LoVo (cell line): ENCODE measurements around the gene C15orf61.
A peak's percentile ranks its signal among the peaks of the same experiment; 100 is the strongest.

Source experiments
- DNase-seq: peaks from one replicate; pipeline ENCODE4 v3.0.0-alpha.2; 2016; ENCODE audit warnings: low spot score

The C15orf61 gene

DNA sequence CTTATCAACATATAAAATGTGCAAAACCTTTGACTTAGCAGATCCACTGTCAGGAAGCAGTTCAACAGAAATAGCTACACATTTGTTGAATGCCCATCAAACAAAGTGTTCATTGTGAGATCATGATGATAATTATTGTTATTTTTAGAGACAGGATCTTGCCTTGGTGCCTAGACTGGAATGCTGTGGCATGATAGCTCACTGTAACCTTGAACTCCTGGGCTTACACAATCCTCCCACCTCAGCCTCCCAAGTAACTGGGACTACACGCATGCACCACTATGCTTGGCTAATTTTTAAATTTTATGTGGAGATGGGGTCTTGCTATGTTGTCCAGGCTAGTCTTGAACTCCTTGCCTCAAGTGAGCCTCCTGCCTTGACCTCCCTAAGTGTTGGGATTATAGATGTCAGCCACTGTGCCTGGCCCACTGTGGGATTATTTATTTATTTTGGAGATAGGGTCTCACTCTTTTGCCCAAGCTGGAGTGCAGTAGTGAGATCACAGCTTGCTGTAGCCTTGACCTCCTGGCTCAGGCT is 30.3 kb downstream of the C15orf61 start:
- DNase-seq, result no peak

DNA sequence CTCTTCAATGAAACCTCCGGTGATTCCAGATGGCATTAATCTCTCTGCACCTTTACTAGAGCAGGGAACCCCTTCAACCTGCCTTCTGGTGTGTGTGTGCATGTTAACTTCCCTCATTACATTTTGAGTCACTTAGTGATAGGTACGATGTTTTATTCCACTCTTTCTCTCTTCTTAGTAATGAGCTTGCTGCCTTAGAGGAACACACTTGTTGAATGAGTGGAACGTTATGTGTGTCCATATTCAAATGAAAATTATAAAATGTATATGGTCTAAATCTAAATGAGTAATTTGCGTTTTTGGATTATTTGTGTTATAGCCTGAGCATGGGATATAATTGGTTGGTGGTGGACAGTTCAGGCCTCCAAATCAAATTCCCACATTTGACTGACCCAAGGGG is 33.6 kb downstream of the C15orf61 start:
- no peak for DNase-seq

DNA sequence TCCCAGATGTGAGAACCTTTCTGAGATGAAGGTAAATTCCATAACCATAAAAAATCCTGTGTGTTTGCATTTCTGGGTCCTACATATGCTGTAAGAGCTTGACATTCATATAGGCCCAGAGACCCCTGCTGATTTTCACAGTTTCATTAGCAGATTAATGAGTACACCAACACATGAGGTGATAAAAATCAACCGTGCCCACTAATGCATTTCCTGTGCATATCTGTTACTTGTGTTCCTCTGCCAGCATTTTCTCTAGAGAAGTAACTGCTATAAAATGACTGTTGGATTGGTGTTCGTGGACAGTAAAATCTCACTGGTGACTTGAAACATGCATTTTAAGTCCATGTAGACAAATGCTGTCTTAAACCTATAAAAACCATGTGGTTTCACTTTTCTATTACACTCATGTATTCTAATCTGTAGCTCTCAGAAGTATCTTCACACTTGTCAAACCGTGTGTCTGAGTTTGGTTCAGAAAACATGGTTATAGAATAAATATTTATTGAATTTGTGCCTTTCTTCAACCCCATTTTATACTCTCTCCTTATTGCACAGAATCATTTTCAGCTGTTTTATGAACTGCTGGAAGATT is 36.1 kb downstream of the C15orf61 start:
- DNase-seq, result no peak

DNA sequence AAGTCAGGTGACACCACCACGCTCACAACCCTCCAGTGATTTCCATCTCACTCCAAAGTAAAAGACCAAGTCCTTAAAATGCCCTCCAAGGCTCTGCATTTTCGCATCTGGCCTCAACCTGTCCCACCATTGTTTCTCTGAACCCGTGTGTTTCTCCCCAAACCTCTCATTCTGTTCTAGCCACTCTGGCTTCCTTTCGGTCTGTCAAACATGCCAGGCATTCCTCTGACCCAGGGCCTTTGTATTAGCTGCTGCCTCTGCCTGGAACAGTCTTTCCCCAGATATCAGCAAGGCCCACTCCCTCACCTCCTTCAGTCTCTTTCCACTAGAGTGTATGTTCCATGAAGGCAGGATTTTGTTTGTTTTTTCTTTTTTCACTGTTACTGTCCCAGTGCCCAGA is 37.6 kb downstream of the C15orf61 start:
- DNase-seq, result no peak

DNA sequence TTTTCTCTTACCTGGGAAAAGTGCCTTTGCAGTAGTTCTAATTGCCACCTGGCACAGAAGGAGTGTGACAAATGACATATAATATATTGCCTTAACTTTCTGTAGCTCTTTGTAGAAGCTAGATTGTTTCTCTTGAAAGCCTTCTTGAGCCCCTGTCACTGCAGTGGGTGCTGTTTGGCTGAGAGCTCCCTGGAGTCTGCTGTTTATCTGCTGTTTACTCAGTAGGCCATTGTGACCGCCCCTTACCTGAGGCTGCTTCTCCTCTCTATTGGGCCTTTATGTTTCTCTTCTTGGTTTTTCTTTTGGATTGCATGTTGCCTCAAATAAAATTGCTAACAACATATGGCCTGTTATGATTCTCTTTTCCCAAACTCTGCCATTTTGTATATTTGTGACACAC is 38.2 kb downstream of the C15orf61 start:
- DNase-seq, result no peak

DNA sequence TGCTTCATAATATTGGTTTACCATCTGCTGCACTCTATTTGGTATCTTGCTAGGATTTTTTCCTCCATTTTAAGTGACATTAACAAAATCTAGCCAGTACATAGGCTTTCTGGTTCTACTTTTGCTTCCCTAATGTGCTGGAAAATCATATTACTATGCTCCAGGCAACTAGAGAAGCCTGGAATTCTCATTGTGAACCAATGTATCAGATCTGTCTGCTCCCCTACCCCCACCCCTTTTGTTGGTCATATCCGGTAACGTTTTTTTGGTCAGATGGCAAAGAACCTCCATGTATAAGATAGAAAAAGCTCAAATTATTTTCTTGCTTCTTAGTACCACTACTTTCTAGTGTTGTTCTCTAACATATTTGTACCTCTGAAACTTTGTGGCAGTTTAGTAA is 38.6 kb downstream of the C15orf61 start:
- no peak for DNase-seq

DNA sequence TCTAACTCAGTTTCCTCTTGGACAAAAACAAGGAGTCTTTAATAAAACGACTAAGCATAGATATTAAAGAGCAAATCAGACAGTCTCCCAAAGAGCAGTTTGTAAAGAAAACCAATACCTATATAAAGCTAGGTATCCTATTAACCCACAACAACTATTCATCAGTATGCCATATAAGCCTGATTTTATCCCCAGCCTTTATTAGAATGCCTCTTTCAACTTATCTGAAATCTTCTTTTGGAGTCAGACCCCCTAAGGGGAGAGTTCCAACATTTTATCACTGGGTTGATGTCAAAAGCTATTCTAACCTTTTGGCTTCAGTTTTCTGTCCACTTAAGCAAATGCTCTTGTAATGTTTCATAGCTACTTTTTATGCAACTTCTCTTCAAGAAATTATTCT is 39.4 kb downstream of the C15orf61 start:
- DNase-seq, result no peak

DNA sequence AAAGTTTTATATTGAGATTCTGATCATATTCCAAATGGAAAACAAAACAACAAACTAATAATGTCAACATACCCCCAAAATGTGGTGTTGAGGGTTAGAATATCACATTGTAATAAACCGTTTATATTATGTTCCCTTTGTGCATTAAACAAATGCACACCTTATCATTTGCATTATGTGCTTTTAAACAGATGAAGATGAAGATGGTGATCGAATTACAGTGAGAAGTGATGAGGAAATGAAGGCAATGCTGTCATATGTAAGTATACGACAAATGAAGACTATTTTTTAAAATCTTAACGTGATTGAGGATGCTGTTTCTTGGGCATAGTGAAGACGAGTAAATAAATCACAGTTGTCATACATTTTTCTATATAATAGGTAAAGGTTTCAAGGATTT is 42.2 kb downstream of the C15orf61 start:
- DNase-seq, result no peak

DNA sequence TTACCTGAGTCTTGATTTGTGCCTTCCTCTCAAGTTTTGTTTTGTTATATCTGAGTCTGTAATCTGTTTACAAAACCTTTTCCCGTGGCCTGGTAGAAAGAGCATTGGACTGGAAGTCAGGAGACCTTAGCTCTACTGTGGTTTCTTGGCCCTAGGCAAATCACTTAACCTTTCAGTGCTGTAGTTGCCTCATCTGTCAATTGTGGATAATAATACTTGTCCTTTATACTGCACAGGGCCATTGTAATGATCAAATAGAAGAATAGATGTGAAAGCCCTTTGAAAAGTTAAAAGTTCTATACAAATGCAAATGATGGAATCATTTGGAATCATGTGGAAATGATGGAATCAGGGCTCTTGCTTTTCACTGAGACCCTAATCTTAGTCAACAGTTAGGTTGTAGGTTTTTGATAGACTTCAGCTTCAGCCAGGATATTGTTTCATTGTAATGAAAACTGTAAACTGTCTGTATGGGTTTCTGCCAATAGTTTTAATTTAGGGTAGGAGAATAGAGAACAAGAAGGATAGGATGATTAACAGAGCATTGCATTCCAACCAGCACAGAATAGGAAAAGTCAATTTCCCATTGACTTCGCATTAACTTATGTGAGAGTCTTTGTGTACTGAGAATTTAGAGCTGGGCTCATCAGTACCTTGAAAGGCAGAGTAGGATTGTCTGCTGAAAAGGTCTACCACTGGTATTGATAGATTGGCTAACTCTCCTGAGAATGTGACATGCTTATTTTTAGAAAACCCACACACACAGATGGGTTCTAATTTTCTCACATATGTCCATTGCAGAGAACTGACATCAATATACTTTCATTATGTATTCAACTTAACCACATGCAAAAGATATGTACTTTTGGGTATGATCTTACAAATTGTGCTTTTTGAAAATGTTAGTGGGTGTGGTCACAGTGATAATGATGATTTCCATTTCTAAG is 43.4 kb downstream of the C15orf61 start:
- no peak for DNase-seq

DNA sequence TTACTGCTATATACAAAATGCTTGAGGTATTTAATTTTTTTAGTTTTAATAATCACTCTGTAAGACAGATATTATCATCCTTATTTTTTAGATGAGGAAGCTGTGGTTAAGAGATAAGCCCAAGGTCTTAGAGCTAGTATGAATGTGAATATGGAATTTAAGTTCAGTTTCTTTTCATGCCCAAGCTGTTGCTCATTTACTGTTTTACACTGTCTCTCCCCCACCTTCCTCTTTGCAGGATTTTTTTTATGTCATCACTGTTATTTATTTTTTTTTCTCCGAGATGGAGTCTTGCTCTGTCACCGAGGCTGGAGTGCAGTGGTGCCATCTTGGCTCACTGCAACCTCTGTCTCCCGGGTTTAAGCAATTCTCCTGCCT is 44.0 kb downstream of the C15orf61 start:
- no peak for DNase-seq

DNA sequence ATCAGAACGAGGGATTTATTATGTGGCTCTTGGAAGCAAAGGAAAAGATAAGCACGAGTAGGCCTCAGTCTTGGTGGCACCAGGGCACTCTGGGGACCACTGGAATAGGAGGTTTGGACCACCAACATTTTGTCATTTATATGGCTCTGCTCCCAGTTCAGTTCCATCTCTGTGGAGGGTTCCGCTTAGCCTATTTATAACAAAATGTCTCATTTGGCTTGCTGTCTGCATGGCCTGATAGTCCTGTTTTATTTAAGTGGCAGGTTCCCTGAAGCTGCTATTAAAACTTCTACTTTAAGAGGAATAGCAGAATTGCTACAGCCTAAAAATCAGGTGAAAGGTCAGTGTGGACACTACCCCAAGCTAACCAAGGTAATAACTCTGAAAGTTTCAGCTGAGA is 48.7 kb downstream of the C15orf61 start:
- DNase-seq, result no peak

DNA sequence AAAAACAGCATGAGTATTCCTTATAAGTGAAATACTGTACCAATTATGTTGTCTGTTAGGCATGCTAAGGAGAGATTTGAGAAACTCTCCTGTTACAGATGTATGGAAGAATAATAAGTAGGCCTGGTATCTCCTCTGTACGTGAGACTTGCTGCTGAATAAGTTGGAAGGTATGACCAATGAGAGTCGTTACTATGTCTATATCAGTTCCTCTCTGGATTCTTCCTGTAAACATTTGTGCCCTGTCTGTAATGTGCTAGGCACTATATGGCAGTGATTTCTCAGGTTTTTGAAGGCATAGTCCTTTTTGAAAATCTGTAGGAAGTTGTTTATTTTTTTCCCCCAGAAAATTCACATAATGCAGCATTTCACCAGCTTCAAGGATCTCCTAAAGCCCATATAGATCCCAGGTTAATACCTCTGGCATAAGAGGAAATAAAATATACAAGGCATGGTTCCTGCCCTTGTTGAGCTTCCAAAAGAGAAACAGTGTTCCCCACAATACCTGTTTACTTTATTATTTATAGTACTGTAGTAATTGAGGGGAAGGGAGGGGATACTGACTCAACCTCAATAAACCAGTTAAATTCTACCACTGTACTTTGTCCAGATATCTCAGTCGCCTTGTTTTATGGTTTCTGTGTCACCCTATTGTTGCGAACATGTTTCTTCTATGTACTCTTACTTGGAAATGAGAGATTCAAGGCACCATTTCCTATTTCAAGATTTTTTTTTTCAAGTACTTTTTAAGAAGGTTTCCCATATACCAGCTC is 50.1 kb downstream of the C15orf61 start:
- DNase-seq, result peak; percentile 85

DNA sequence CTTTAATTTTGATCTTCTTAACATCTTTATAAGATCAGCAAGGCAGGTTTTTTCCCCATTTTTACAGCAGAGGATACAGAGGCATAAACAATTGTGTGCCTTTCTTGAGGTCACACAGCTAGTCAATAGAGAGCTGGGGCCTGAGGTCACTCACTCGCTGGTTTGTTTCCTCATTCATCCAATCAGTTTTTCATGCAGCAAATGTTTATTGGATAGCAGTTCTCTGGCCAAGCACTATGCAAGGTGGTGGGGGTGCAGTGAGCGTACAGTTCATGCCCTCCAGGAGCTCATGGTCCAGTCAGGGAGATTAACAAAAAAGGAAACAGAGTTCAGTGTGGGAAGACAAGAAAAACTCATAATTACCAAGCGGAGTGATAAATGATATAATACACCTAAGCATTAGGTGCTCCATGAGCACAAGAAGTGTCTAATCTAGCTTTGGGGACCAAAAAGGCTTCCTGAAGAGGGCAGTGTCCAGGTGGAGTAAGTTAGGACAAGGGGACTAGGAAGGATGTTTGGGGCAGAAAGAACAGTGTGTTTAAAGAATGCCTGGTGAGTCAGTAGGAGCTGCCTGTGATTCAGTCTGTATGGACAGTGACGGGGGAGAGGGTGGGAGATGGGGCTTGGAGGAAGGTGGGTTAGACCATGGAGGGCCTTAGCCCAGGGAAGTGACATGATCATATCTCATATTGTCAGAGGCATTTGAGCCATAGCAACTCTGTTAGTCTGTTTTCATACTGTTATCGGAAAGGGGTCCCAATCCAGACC is 50.9 kb downstream of the C15orf61 start:
- DNase-seq, result peak; percentile 56

DNA sequence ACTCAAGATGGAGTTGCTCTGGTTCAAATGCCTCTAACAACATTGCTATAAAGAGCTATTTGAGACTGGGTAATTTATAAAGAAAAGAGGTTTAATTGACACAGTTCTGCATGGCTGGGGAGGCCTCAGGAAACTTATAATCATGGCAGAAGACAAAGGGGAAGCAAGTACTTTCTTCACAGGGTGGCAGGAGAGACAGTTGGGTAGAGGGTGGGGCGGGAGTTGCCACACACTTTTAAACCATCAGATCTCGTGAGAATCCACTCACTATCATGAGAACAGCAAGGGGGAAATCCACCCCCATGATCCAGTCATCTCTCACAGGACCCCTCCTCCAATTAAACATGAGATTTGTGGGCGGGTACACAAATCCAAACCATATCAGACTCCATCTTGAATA is 52.3 kb downstream of the C15orf61 start:
- DNase-seq, result no peak

DNA sequence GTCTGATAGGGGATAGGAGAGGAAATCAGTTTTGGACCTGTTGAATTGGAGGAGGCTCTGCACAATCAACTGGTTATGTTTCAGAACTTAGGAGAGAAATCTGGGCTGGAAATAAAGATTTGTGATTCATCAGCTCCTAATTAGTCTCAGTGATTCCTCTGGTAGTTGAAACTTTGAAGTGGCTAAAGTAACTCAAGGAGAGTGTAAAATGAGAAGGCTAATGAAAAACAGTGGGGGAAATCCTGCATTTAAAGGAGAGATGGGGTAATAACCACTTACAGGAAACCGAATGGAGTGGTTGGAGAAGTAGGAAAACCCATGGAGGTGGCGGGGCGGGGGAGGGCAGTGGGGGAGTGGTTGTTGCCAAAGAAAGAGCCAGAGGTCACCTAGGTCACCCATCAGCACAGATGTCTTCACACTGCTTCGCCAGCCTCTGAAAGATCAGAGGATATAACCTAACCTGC is 54.1 kb downstream of the C15orf61 start:
- no peak for DNase-seq

DNA sequence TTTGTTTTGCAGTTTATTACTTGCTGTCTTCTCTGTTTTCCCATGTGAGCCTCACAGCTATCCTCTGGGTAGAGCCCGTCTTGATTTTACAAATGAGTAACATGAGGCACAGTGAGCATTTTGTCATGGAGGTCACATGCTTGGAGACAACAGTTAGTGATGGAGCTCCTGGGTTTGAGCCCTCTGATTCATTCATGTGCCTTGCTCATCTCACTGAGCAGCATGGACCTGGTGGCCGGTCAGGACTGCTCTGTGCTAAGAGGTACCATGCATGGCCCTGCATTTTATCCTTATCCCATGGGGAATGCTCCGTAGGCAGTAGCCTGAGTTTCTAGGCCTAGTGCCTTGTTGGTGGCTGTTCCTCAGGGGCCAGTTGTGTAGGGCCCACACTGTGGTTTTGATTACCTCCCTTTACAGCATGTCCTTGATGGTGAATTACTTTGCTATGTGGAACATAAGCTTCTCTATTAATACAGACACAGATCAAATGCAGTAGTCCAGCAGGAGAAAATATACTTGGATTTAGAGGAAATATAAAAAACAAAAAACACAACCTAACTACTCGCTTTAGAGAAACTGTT is 57.2 kb downstream of the C15orf61 start:
- no peak for DNase-seq

DNA sequence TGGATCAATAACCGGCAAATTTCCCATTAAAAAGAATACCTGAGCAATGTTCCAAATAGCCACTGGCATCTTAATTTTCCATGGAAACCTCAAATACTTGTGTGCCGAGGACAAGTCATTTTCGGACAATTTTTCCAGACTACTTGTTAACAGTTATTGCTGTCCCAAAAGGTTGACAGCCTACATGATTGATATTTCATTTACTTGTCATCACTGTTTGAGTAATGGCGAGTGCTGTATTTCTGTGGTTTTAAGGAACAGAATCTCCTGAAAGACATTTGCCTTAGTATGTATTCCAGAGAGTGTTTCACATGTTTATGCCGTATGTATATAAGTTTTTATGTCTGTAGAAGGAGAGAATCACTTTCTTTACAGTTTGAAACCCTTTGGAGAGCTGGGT is 58.2 kb downstream of the C15orf61 start:
- DNase-seq, result no peak
